DOHH2 (cell line): ENCODE data around the gene C22orf23.

Source experiments
- H3F3A ChIP-seq: fragments of 200-600 bp; sonication (generic), shearing (Covaris generic); 2 replicates; pipeline ENCODE4 v1.6.0; 2016; ENCODE audit warnings: antibody characterized with exemption, mild to moderate bottlenecking; ENCODE audit not compliant: control insufficient read depth, insufficient read depth
- H3K27ac ChIP-seq: fragments of 200-600 bp; sonication (generic); 2 replicates; pipeline ENCODE4 v1.5.1; 2014; ENCODE audit warnings: low read depth, mild to moderate bottlenecking, low read length, moderate library complexity
- H3K27me3 ChIP-seq: fragments of 200-600 bp; sonication (generic); 2 replicates; pipeline ENCODE4 v1.6.1; 2014; ENCODE audit warnings: mild to moderate bottlenecking, low read length, mixed read lengths; ENCODE audit not compliant: control insufficient read depth
- H3K36me3 ChIP-seq: fragments of 200-600 bp; sonication (generic); 2 replicates; pipeline ENCODE4 v1.6.1; 2014; ENCODE audit warnings: mild to moderate bottlenecking, low read length, moderate library complexity, mixed read lengths; ENCODE audit not compliant: control insufficient read depth
- H3K4me1 ChIP-seq: fragments of 200-600 bp; sonication (generic); 2 replicates; pipeline ENCODE4 v1.6.1; 2014; ENCODE audit warnings: mild to moderate bottlenecking, low read length, mixed read lengths; ENCODE audit not compliant: control insufficient read depth
- H3K4me2 ChIP-seq: fragments of 200-600 bp; sonication (generic); 2 replicates; pipeline ENCODE4 v1.6.0; 2014; ENCODE audit warnings: mild to moderate bottlenecking, low read length, moderate library complexity
- H3K4me3 ChIP-seq: fragments of 200-600 bp; sonication (generic); 2 replicates; pipeline ENCODE4 v1.5.1; 2014; ENCODE audit warnings: mild to moderate bottlenecking, low read length, mixed read lengths
- H3K79me2 ChIP-seq: fragments of 200-600 bp; sonication (generic); 2 replicates; pipeline ENCODE4 v1.6.1; 2014; ENCODE audit warnings: mild to moderate bottlenecking, low read length, mixed read lengths; ENCODE audit not compliant: control insufficient read depth
- H3K9me2 ChIP-seq: fragments of 200-600 bp; sonication (generic); replicated peaks from 2 replicates; pipeline ENCODE4 v1.6.1; 2014; ENCODE audit warnings: mild to moderate bottlenecking, low read length, mixed read lengths; ENCODE audit not compliant: control insufficient read depth
- H3K9me3 ChIP-seq: fragments of 200-600 bp; sonication (generic); 2 replicates; pipeline ENCODE4 v1.6.1; 2014; ENCODE audit warnings: antibody characterized with exemption, low read length, mixed read lengths; ENCODE audit not compliant: control insufficient read depth, insufficient read depth
- H4K20me1 ChIP-seq: fragments of 200-600 bp; sonication (generic); 2 replicates; pipeline ENCODE4 v1.6.0; 2014; ENCODE audit warnings: low read depth, mild to moderate bottlenecking, antibody characterized with exemption, low read length, moderate library complexity; ENCODE audit not compliant: control insufficient read depth, insufficient read depth
- EZH2phosphoT487 ChIP-seq: fragments of 200-600 bp; sonication (generic); IDR thresholded peaks from 2 replicates; pipeline ENCODE4 v1.6.1; 2017; ENCODE audit warnings: borderline replicate concordance, mild to moderate bottlenecking, antibody characterized with exemption, low read length, moderate library complexity, mixed read lengths
- TF ChIP-seq, protein P1 (sequence below): fragments of 200-600 bp; sonication (generic); IDR thresholded peaks from one replicate; pipeline ENCODE4 v1.5.1; 2014; ENCODE audit warnings: antibody characterized with exemption, mild to moderate bottlenecking, low read depth, low read length; ENCODE audit not compliant: poor library complexity, severe bottlenecking

The C22orf23 gene

GRCh38 chr22:37922191-37922590 lies 31.2 kb downstream of the C22orf23 start:
- H3K9me2 ChIP-seq, result no peaks in the 10 kb centered on the region
- H4K20me1 ChIP-seq, result no peaks in the 10 kb centered on the region
- no peaks in the 10 kb centered on the region for H3K79me2 ChIP-seq
- no peaks in the 10 kb centered on the region for H3K9me3 ChIP-seq
- H3K36me3 ChIP-seq, result no peaks in the 10 kb centered on the region
- TF ChIP-seq, protein P1, sequence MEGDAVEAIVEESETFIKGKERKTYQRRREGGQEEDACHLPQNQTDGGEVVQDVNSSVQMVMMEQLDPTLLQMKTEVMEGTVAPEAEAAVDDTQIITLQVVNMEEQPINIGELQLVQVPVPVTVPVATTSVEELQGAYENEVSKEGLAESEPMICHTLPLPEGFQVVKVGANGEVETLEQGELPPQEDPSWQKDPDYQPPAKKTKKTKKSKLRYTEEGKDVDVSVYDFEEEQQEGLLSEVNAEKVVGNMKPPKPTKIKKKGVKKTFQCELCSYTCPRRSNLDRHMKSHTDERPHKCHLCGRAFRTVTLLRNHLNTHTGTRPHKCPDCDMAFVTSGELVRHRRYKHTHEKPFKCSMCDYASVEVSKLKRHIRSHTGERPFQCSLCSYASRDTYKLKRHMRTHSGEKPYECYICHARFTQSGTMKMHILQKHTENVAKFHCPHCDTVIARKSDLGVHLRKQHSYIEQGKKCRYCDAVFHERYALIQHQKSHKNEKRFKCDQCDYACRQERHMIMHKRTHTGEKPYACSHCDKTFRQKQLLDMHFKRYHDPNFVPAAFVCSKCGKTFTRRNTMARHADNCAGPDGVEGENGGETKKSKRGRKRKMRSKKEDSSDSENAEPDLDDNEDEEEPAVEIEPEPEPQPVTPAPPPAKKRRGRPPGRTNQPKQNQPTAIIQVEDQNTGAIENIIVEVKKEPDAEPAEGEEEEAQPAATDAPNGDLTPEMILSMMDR, result no peak
- no peak for TF ChIP-seq EZH2phosphoT487
- H3K4me3 ChIP-seq, result no peak overlapping the region
- no peaks in the 10 kb centered on the region for H3F3A ChIP-seq
- H3K4me2 ChIP-seq, result no peak overlapping the region
- H3K27me3 ChIP-seq, result no peaks in the 10 kb centered on the region
- H3K27ac ChIP-seq, result no peak overlapping the region
- H3K4me1 ChIP-seq, result peaks cover 13% of the 10 kb centered on the region

DNA sequence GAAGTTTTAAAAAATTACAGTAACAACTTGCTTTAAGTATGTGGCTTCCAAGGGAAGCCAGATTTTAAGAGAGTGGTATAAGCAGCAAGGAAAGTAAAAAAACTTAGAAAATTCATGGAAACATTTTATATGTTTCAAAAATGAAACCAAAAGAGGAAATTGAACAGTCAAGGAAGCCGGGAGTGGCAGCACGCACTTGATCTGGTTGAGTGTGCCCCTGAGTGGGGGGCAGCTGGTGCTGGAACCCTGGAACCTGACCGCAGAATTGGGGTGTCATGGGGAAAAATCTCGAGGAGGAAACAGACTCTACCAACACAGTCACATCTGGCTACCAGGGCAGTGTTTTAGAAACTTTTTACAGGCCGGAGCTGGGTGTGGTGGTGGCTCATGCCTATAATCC lies 33.3 kb downstream of the C22orf23 start:
- TF ChIP-seq, protein P1, result no peak
- no peak for TF ChIP-seq EZH2phosphoT487
- Histone ChIP-seq H3K79me2 (no peaks in the 10 kb centered on the region), H3K9me2 (no peaks in the 10 kb centered on the region), H3K27me3 (no peaks in the 10 kb centered on the region), H3K4me3 (no peak overlapping the region), H3K36me3 (no peaks in the 10 kb centered on the region), H3K4me2 (no peak overlapping the region), H3F3A (no peaks in the 10 kb centered on the region), H3K9me3 (no peaks in the 10 kb centered on the region), H3K4me1 (peaks cover 13% of the 10 kb centered on the region), H4K20me1 (no peaks in the 10 kb centered on the region), H3K27ac (no peak overlapping the region)

- Histone ChIP-seq H3F3A (no peaks in the 10 kb centered on the region), H3K9me2 (no peaks in the 10 kb centered on the region), H3K9me3 (no peaks in the 10 kb centered on the region), H3K36me3 (no peaks in the 10 kb centered on the region), H4K20me1 (no peaks in the 10 kb centered on the region), H3K79me2 (no peaks in the 10 kb centered on the region), H3K4me1 (peaks cover 13% of the 10 kb centered on the region), H3K4me2 (no peak overlapping the region), H3K27ac (no peak overlapping the region), H3K4me3 (no peak overlapping the region), H3K27me3 (no peaks in the 10 kb centered on the region)
- TF ChIP-seq, protein P1, result no peak
- TF ChIP-seq EZH2phosphoT487, result no peak
Measured at GRCh38 chr22:37918580-37919270, 34.7 kb downstream of the C22orf23 start.
